K562 (cell line): ENCODE measurements around the gene SORCS2. TPM values are rescaled to one million over a fixed set of nuclear protein-coding genes. Genes with fewer than 3 reads are reported as not detected.

ENCODE experiments used
- ATAC-seq: fragments of 200-7000 bp; cut with Tn5 transposase; 3 replicates; pipeline ENCODE4 v1.9.1; 2020; ENCODE audit warnings: moderate library complexity
- BruUV-seq: library from RNA; stranded (reverse); fragments of 400-500 nt; replicated peaks from 2 replicates; lab custom pipeline; 2021; lab: Mats Ljungman, UMichigan
- CTCF ChIA-PET: fragments of 300-600 bp; formaldehyde crosslinking; extraction: SDS; loops from one replicate; lab custom pipeline; 2021; ENCODE audit warnings: low intra/inter-chr PET ratio; lab: Yijun Ruan, JAX
- POLR2A ChIA-PET: fragments of 300-600, 350-650 bp; sonication (Branson Sonifier 250); formaldehyde crosslinking; extraction: SDS; loops from one replicate; lab custom pipeline; 2021; ENCODE audit warnings: antibody characterized with exemption, inconsistent platforms; lab: Yijun Ruan, JAX
- DNase-seq, 4 experiments: peaks; one replicate each; pipeline versions ENCODE4 v3.0.0 to v3.0.0-alpha.2; 2011 to 2018; ENCODE audit warnings: low spot score in 3 of 4, mixed read lengths in 3 of 4; ENCODE audit errors: extremely low read depth in 1 of 4
- FAIRE-seq: peaks from 2 replicates; lab custom pipeline; 2011; peaks lifted over from hg19 to GRCh38; lab: Jason Lieb, UNC
- H2AFZ ChIP-seq: 2 replicates; pipeline ENCODE4 v1.6.0; 2011; ENCODE audit warnings: low read depth, low read length, control low read depth, inconsistent platforms
- H3K27ac ChIP-seq: fragments of 200-600 bp; 3 replicates; pipeline ENCODE4 v1.8.0; 2011; ENCODE audit warnings: low read depth, mild to moderate bottlenecking, control low read depth, inconsistent platforms, low read length, moderate library complexity, mixed read lengths; ENCODE audit errors: extremely low read depth
- H3K27me3 ChIP-seq, 2 experiments: fragments of 300-600 bp in 1 of 2; 2 replicates in 1 of 2; 3 replicates in 1 of 2; pipeline versions ENCODE4 v1.6.0 to v1.8.0; 2011; ENCODE audit warnings: inconsistent platforms in 2 of 2, low read length in 2 of 2, mild to moderate bottlenecking in 1 of 2, mixed read lengths in 1 of 2, moderate library complexity in 1 of 2; ENCODE audit not compliant: control insufficient read depth in 2 of 2, insufficient read depth in 2 of 2
- H3K36me3 ChIP-seq: fragments of 300-600 bp; 3 replicates; pipeline ENCODE4 v1.8.0; 2011; ENCODE audit warnings: mild to moderate bottlenecking, low read length, inconsistent platforms; ENCODE audit not compliant: control insufficient read depth, insufficient read depth
- H3K4me1 ChIP-seq, 2 experiments: fragments of 200-600 bp in 1 of 2; replicated peaks in 1 of 2; 2 replicates in 1 of 2; 3 replicates in 1 of 2; pipeline versions ENCODE4 v1.5.1 to v1.8.0; 2011; ENCODE audit warnings: inconsistent platforms in 2 of 2, low read length in 2 of 2, mild to moderate bottlenecking in 1 of 2, mixed read lengths in 1 of 2, moderate library complexity in 1 of 2; ENCODE audit not compliant: control insufficient read depth in 2 of 2, insufficient read depth in 2 of 2
- H3K4me2 ChIP-seq: 2 replicates; pipeline ENCODE4 v1.6.1; 2011; ENCODE audit warnings: low read length, control low read depth, inconsistent platforms, mixed read lengths; ENCODE audit not compliant: insufficient read depth
- H3K4me3 ChIP-seq: fragments of 200-600 bp; sonication (generic), shearing (Covaris generic); 2 replicates; pipeline ENCODE4 v1.5.1; 2016; ENCODE audit warnings: control low read depth, inconsistent platforms
- H3K79me2 ChIP-seq: fragments of 200-600 bp; 3 replicates; pipeline ENCODE4 v1.8.0; 2011; ENCODE audit warnings: low read length, inconsistent platforms; ENCODE audit not compliant: control insufficient read depth, insufficient read depth
- H3K9ac ChIP-seq, 2 experiments: 2 replicates each; pipeline versions ENCODE4 v1.6.0 to v1.6.1; 2011; ENCODE audit warnings: low read depth in 2 of 2, low read length in 2 of 2, control low read depth in 1 of 2, inconsistent platforms in 1 of 2, mild to moderate bottlenecking in 1 of 2, mixed read lengths in 1 of 2; ENCODE audit not compliant: insufficient read depth in 1 of 2
- H3K9me1 ChIP-seq: one replicate; pipeline ENCODE4 v1.6.0; 2011; ENCODE audit warnings: inconsistent platforms, mild to moderate bottlenecking, low read length, moderate library complexity; ENCODE audit not compliant: control insufficient read depth, insufficient read depth
- H3K9me3 ChIP-seq: replicated peaks from 2 replicates; pipeline ENCODE4 v1.5.1; 2011; ENCODE audit warnings: low read depth, low read length, inconsistent platforms; ENCODE audit not compliant: control insufficient read depth, insufficient read depth
- H4K20me1 ChIP-seq: replicated peaks from 2 replicates; pipeline ENCODE4 v1.6.1; 2011; ENCODE audit warnings: low read length, inconsistent platforms, mixed read lengths; ENCODE audit not compliant: control insufficient read depth, insufficient read depth
- CREM ChIP-seq: IDR thresholded peaks from 2 replicates; pipeline ENCODE4 v1.6.1; 2014; ENCODE audit warnings: antibody characterized with exemption, low read depth
- SETDB1 ChIP-seq: IDR thresholded peaks from one replicate; pipeline ENCODE4 v1.6.1; 2012; ENCODE audit warnings: low read length, control low read depth, inconsistent platforms
- ZFP91 ChIP-seq: sonication (generic); formaldehyde crosslinking; IDR thresholded peaks from 2 replicates; pipeline ENCODE4 v1.8.0; 2022; ENCODE audit warnings: mild to moderate bottlenecking, missing genetic modification reagents
- WGBS: fragments of 100-300 bp; shearing (Covaris generic); methylation state at CpG from one replicate; pipeline ENCODE4 v1.1.6; 2016; ENCODE audit warnings: low coverage, mixed read lengths; ENCODE audit not compliant: insufficient coverage; ENCODE audit errors: missing lambda C conversion rate; 5-methylcytosine and 5-hydroxymethylcytosine counted together
- in situ Hi-C: fragments of 300-500 bp; cut with MboI; formaldehyde crosslinking; loops from 4 replicates; pipeline ENCODE4 v1.15.0; 2018; ENCODE audit warnings: inconsistent platforms, mixed read lengths
- intact Hi-C: fragments of 100-400 bp; cut with micrococcal nuclease; formaldehyde crosslinking; loops from 2 replicates; pipeline ENCODE4 v1.14.2; 2022
- polyA plus RNA-seq, 8 experiments: library from polyadenylated mRNA; depleted of rRNA in 4 of 8; stranded (reverse) in 5 of 8; unstranded in 3 of 8; fragments of >200 nt; fragmentation: Nextera tagmentation in 2 of 8; fragmentation: Illumina TruSeq in 1 of 8; extraction: Ambion mirVana in 2 of 8; extraction: Trizol in 1 of 8; gene quantifications; 2 replicates each; pipeline versions ENCODE4 v1.2.1 to v1.2.3, GENCODE V29; 2011 to 2014; ENCODE audit warnings: inconsistent platforms in 1 of 8, missing spikeins in 1 of 8
- total RNA-seq, 7 experiments: library from RNA; depleted of rRNA in 6 of 7; stranded (reverse); fragments of >200 nt in 6 of 7; fragmentation: Illumina TruSeq in 2 of 7; extraction: Trizol in 2 of 7; gene quantifications; 2 replicates each; pipeline versions ENCODE4 v1.2.1 to v1.2.3, GENCODE V29; 2011 to 2021; ENCODE audit warnings: low replicate concordance in 1 of 7
- TF ChIP-seq, protein P1 (sequence below): fragments of 450-650 bp; formaldehyde crosslinking; IDR thresholded peaks from 2 replicates; pipeline ENCODE4 v1.4.0; 2020; ENCODE audit warnings: mild to moderate bottlenecking, mixed read lengths
- TF ChIP-seq, protein P2 (sequence below), 3 experiments: fragments of 200-800 bp in 1 of 3; sonication (Bioruptor generic) in 1 of 3; sonication (generic) in 1 of 3; formaldehyde crosslinking in 1 of 3; IDR thresholded peaks; 2 replicates each; pipeline versions ENCODE4 v1.6.1 to v1.8.0; 2016 to 2022; ENCODE audit warnings: mild to moderate bottlenecking in 2 of 3, missing compliant biosample characterization in 2 of 3, missing genetic modification characterization in 2 of 3, missing genetic modification reagents in 1 of 3

SORCS2 gene
- total and polyA plus RNA-seq, 9 of the 15 experiments (the other 6 are each of a cell fraction or from before 2014, with no cell fraction given), result not detected

DNA sequence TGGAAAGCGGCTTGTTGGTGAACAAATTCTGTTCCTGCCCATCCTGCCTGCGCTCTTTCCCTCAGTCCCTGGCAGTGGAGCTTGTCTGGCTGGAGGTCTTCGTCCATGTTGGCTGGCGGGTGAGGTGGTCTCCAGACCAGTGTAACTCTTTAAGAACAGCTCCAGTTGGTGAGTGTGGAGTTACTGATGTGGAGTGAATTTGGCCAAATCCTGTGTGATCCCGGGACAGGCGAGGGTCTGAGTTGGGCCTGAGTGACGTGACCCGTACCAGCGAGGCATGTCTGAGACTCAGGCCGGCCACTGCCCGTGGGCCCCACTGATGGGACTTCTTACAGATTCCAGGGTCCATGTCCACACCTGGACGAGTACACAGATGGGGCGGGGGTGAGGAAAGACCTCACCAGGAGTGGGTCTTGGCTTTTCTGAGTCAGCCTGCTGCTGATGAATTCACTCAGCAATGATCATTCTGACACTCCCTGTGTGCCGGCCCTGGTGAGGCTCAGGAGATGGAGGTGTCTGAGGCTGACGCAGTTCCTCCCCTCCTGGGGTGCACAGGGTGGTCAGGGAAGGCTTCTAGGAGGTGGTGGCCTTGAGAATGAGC, 196.9 kb downstream of the SORCS2 start:
- BruUV-seq, result no TSS peak
- Histone ChIP-seq H3K9ac (no peak overlapping the region), H3K4me3 (no peak overlapping the region), H3K36me3 (no peaks in the 10 kb centered on the region), H3K27ac (no peak overlapping the region; the same call in 2 of the 3 replicates), H2AFZ (no peak overlapping the region), H3K9me1 (no peaks in the 10 kb centered on the region), H4K20me1 (0 out of 2 replicates have a peak, but pooled peaks cover 5% of the 10 kb centered on the region), H3K4me1 (no peaks in the 10 kb centered on the region; a peak in 1 of 5 replicates), H3K79me2 (no peaks in the 10 kb centered on the region), H3K4me2 (no peak overlapping the region), H3K27me3 (peaks cover 10 to 38% of the 10 kb centered on the region in 2 experiments; a peak in 4 of 5 replicates), H3K9me3 (0 out of 2 replicates have a peak, but pooled peaks cover 2% of the 10 kb centered on the region)
- DNase-seq (no peak), ATAC-seq (no peak), FAIRE-seq (no peak)
- ChIA-PET CTCF (no interaction called here), POLR2A (no interaction called here)
- under 1% methylated on average over 15 of the region's 15 CpGs for WGBS
- TF ChIP-seq, protein P1, sequence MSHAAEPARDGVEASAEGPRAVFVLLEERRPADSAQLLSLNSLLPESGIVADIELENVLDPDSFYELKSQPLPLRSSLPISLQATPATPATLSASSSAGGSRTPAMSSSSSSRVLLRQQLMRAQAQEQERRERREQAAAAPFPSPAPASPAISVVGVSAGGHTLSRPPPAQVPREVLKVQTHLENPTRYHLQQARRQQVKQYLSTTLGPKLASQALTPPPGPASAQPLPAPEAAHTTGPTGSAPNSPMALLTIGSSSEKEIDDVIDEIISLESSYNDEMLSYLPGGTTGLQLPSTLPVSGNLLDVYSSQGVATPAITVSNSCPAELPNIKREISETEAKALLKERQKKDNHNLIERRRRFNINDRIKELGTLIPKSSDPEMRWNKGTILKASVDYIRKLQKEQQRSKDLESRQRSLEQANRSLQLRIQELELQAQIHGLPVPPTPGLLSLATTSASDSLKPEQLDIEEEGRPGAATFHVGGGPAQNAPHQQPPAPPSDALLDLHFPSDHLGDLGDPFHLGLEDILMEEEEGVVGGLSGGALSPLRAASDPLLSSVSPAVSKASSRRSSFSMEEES (CRISPR knock-in tag), result no peak
- TF ChIP-seq, protein P2, sequence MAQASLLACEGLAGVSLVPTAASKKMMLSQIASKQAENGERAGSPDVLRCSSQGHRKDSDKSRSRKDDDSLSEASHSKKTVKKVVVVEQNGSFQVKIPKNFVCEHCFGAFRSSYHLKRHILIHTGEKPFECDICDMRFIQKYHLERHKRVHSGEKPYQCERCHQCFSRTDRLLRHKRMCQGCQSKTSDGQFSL (CRISPR knock-in tag; IDR thresholded peaks at IDR 0.05), result no peak
- TF ChIP-seq, protein P2 (tag; IDR thresholded peaks at IDR 0.05), result no peak
- TF ChIP-seq ZFP91 (CRISPR knock-in tag) (no peak), SETDB1 (no peak), CREM (no peak)
- in situ Hi-C loops (no loop called here), intact Hi-C loops (no loop called here)
